ENCODE data around the gene FNDC3A.
A peak's percentile ranks its signal among the peaks of the same experiment; 100 is the strongest.
"Not testable (repeated sequence)": the region's sequence is repeated elsewhere in the genome, so short reads cannot be mapped to it uniquely, and the experiment has no call there.

The FNDC3A gene

DNA sequence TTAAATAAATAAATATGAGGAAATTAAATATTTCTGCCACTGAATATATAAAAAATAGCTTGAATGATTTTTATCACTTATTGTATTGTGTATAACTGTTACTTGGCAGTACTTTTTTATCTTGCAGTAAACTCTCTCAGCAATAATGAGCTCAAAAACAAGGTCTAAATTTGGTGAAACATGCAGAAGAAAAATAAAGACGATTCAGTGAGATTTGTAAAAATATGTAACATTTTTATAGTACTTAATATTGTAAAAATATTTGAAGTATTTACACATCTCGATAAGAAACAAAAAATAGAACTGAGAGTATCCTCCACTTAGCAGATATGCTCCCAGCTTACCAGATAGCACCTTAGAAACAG, 123.8 kb downstream of the FNDC3A start:
- DNase-seq: no peak

DNA sequence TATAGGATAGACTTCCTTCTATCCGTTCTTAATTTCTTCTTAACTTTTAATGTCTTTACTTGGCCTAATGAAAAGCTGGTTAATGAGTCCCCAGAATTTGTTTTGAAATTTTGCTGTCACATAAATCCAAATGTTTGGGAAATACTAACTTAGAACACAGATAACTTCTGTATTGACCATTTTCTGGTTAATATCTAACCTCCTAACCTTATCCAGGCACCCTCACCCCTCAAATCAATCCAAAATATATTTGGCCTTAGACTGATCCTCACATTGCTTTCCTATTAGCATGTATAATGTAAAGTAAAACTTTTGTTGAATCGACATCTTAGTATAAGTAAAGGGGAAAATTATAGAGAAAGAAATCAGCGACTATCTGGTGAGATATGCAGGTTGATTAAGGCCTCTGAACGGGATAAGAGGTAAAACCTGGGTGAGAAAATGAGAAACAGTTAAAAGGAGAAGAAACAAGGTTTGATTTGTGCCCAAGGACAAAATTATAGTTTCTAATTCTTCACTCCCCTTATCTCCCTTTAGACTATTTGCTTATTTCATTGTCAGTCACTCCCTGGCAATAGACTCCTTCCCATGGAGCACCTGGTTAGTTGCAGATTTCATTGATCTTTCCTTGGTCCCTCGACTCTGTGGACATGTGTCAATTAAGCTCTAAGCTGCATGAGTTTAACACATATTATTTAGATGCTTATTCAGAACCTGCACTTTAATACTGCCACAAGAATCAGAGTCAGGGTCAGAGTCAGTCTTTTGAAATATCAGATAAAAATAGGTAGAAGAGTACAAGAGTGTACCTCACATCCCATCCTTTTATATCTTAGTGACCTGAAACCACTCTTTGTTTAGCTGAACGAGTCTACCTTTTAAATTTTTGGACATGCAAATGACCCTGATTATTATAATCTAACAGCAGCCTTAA, 125.2 kb downstream of the FNDC3A start:
- no peak for DNase-seq

DNA sequence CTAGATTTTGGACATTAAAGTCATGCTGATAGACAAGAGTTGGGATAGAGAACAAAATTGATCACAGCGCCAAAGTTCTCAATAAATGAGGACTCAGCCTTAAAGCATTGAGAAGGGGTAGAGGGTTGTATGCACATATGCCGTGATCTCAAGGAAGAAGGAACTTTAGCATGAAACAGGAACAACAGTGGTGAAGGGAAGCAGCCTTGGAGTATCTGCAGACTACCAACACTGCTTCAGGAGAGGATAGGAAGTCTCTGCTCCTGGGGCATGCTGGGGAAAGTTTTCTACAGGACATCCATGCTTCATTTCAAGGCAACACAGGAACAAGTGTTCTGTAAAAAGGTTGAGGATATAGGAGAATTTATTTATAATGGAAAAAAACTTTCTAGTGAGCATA, 132.5 kb downstream of the FNDC3A start:
- DNase-seq: no peak

DNA sequence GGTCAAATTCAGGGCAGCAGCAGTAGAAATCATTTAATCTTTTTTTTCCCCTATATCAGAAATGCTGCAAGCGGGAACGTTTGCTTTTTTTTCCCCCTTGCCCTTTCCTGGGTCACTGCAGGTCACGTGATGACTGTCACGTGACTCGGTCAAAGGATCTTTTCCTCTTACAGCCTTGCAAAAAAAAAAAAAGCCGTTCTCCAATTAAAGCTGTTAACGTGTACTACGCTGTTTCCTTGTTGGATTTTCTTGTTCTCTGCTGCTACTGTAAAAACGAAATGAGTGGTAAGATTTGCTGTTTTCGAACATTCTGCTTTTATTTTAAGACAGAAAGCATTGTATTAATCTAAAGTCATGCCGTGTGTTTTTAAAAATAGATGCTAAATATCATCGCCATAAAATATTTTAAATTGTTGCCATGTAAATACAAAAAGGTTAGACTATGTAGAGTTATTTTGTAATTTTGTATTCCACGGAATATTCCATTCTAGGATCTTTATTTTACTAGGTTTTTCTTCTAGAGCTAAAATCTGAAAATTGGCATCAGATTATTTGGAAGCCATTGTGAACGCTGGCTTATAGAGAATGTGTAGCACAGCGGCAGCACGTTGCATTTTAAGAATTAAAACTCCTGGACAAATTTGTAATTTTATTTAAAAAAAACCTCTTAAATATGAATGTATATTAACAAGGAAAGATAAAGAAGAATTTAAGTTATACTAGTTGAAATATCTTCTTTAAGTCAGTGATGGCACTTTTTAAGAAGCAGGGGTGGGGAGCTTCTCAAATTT, 134.6 kb downstream of the FNDC3A start:
- DNase-seq: peak; percentile 81

DNA sequence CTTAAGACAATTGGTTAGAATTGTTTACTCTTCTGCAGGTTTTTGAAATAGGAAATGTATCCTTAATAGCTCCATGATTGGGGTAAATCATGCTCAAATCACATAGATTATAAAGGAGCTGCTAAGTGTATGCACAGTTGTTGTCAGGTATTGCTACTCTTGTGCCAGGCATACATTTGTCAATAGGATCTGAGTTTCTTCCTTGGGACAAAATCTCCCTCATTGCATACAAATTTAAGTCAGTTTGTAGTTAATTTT, 135.1 kb downstream of the FNDC3A start:
- DNase-seq: no peak

DNA sequence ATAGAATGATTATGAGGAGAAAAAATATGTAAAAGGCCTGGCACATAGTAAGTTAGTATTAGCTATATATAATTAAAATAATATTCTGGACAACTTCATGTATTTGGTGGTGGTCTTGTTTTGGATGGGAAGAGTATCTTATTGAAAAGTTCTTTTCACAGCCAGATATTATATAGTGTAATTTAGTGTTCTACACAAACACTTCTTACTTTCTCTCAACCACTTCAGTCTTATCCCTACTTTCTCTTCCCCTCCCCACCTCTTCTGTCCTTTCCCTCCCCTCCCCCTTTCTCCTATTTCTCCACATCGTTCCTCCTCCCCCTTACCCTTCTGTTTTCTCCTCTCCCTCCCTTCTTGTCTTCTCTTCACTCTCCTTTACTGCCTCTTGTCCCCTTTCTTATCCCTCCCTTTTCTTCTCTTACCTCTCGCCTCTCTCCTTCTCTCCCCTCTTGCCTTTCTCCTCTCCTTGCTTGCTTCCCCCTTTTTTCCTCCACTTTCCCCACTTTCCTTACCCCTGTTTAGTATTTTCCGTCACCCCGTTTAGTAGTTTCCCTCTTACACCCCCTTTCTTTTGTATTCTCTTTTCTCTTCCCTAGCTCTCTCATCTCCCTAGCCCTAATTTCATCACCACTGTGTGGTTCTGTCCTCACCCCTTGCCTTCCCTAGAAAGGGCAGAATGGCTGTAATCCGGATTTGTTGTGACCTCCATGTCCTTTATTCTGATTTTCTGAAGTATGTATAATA, 137.2 kb downstream of the FNDC3A start:
- DNase-seq: no peak

DNA sequence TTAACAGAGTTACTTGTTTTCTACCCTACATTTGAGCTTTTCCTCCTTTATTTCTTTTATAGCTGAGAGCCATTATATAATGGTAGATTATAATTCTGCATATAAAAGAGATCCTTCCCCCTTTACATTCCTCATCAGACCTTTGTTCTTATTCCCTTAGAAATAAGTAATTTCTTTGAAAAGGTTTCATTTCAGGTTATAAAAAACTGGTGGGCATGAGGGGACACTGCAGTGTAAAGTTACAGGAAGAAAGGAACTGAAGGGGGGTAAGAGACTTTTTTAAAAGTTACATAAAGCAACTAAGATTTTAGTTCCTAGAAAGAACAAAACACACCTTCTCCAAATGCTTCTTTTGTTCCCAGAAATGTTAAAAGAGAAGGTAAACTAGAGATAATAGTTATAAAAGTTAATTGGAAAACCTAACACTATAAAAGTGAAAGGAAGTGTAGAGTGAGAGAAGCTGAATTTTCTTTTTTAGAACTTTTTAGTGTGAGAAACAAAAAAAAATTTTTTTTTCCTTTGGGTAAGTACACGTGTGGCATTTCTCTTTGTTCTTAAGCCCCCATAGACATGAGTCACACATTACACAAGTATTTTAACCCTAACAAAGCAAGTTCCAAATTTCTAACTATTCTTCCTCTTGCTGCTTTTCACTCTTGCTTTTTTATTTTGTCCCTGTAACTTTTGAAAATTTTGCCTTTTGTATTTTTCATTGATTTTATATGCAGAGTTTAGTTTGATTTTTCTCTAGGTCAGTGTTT, 138.0 kb downstream of the FNDC3A start:
- DNase-seq: no peak

DNA sequence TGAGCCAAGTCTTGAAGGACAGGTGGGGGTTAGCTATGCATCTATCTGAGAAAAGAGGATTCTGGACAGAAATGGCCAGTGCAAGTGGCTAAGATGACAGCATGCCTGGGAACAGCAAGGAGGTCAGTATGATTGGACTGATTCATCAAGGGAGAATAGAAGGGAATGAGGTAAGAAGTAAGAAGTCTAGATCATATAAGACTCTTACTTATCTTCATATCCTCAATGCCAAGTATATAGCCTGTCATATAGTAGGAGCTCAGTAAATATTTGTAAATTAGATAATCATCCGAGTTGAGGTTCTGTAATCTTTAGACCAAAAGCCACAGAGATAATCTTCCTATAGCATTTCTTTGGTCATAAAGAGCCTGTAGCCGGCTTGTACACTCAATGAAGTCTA, 141.2 kb downstream of the FNDC3A start:
- DNase-seq: no peak

DNA sequence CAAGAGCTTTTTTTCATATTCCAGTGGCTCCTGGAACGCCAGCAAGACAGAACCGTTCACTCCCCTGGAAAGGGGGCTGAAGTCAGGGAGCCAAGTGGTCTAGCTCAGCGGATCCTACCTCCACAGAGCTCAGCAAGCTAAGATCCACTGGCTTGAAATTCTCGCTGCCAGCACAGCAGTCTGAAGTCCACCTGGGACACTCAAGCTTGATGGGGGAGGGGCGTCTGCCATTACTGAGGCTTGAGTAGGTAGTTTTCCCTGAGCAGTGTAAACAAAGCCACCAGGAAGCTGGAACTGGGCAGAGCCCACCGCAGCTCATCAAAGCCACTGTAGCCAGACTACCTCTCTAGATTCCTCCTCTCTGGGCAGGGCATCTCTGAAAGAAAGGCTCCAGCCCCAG, 142.7 kb downstream of the FNDC3A start:
- not testable (repeated sequence) for DNase-seq

DNA sequence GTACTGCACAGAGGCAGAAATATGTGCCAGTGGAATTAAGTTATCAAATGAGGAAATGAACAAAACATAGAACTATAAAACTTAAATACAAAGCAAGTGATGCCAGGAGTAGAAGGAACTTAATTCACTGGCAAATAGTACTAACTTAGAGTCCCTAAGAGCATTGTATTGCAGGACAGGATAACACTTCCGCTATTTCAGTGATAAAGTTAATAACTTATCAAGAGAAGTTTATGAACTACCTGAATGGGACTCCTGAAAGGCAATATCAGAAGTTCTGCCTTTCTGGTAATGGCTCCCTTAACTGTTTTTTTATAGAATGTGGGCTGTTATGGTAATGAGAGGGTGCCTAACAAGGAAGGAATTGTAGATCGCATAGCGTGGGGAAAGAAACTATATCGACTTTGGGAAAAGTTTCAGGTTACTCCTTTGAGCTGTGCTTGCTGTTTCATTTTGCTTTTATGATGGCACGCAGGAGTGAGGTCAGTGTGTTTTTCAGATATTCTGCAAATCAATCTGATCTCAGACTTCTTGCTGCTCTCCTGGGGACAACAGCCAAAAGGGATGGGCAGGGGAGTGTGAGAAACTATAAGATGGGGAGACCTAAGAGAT, 149.1 kb downstream of the FNDC3A start:
- no peak for DNase-seq

DNA sequence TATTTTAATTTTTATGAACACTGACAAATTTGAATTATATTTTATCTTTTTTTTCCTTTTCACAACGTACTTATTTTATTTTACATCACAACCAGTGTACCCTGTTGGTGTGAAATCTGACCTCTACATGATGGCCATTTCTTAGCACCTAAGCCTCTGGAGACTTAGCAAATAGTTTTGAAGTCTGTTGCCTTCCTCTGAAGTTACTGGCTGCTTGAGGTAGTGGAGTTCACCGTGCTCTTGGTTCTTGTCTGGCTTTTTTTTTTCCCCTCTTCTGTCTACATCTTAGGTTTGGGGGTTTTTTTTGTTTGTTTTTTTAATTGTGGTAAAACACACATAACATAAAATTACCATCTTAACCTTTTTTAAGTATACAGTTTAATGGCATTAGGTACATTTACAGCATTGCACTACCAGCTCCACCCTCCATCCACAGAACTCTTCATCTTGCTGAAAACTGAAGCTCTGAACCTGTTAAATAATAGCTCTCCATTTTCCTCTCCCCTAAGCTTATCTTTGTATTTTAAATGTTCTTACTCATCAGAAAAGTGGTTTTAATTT, 150.3 kb downstream of the FNDC3A start:
- DNase-seq: no peak

DNA sequence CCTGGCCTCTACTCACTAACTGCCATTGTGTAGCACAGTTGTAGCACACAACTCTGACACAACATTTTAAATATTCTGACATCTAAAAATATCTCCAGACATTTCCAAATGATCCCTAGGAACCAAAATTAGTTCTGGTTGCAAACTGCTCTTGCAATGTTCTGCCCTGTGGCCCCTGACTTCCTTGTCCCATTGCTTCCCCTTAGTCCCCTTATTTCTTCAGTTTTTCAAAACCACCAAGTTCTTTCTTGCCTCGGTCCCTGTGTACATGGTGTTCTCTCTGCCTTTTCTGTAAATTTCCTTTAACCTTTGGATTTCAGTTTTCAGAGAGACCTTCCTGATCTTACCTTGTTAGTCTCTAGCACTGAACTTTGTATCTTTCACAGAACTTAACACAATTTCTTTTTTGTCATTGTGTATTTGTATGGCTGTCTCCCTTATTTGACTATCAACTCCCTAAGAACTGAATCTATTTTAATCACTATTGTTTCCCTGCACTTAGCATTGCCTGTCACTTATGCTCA, 156.8 kb downstream of the FNDC3A start:
- no peak for DNase-seq

DNA sequence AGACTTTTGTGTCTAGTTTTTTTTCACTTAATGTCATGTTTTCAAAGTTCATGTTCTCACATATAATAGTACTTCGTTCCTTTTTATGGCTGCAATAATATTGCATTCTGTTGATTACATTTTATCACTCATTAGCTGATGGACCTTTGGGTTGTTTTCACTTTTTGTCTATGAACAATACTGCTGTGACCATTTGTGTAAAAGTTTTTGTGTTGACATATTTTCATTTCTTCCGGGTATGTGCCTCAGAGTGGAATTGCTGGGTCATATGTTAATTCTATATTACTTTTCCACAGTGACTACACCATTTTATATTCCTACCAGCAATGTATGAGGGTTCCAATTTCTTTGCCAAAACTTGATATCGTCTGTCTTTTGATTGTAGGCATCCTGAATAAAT, 158.6 kb downstream of the FNDC3A start:
- no peak for DNase-seq

DNA sequence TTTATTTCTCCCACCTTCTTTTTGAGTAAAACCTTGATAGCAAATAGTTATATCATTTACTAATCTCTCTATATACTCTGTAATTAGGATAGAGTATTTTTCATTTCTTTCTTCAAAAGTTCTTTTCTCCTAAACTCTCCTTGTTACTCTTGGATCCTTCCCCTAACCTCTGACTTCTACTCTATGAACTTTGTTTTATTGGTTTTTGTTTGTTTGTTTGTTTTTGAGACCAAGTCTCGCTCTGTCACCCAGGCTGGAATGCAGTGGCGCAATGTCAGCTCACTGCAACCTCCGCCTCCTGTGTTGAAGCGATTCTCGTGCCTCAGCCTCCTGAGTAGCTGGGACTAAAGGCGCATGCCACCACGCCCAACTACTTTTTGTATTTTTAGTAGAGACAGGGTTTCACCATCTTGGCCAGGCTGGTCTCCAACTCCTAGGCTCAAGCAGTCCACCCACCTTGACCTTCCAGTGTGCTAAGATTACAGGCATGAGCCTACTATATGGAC, 161.5 kb downstream of the FNDC3A start:
- not testable (repeated sequence) for DNase-seq

DNA sequence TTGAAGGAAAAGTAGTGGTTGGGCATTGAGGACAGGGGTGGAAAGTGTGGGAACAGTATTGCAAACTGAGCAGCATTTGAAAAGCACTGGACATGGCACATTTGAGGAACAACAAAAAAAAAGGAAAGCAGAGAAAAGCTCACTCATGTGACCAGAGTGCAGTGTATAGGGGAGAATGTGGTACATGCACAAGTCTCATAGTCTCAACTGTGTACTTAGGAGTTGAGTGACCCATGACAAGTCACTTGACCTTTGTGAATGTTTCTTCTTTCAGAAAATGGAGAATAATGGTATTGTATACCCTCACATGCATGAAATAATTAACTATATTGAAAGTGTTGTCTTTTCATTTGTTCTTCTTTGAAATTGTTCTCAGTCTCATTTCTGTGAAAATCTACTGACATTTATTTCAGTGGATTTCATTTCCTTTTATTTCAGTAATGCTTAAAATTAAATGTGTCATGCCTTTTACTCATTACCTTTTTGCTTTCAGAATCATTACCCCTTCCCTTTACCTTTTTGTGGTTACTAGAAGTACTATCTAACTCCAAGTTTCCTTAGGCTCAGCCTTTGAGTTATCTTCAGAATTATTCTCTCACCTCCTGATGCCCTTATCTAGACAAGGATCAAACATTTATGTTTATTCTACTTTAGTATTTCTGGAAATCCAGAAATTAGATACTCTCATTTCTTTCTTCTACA, 165.3 kb downstream of the FNDC3A start:
- no peak for DNase-seq

DNA sequence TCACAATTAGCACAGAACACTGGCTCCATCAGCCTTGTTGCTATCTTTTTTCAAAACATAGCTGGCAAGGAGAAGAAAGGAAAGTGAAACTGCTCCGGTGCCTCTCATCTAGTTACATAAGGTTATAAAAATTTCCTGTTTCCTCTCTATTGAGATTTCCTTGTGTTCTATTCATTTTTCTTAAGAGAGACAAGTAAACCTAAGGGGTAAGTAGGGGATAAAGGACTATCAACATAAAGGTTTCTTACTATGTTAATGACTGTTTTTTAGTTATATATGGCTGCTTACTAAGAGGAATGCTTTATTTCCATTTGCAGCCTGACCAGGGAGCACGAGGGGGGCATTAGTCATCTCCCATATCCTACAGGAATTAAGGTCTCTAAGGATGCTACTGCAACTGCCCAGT, 171.2 kb downstream of the FNDC3A start:
- peak; percentile 18 for DNase-seq

DNA sequence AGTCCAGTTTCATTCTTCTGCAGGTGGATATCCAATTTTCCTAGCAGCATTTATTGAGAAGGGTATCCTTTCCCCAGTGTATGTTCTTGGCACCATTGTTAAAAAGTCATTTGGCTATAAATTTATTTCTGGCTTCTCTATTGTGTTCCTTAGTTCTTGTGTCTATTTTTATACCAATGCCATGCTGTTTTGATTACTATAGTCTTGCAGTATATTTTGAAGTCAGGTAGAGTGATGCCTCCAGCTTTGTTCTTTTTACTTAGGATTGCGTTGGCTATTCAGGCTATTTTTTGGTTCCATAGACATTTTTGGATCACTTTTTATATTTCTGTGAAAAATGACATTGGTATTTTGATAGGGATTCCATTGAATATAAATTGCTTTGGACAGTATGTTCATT, 172.7 kb downstream of the FNDC3A start:
- no peak for DNase-seq

DNA sequence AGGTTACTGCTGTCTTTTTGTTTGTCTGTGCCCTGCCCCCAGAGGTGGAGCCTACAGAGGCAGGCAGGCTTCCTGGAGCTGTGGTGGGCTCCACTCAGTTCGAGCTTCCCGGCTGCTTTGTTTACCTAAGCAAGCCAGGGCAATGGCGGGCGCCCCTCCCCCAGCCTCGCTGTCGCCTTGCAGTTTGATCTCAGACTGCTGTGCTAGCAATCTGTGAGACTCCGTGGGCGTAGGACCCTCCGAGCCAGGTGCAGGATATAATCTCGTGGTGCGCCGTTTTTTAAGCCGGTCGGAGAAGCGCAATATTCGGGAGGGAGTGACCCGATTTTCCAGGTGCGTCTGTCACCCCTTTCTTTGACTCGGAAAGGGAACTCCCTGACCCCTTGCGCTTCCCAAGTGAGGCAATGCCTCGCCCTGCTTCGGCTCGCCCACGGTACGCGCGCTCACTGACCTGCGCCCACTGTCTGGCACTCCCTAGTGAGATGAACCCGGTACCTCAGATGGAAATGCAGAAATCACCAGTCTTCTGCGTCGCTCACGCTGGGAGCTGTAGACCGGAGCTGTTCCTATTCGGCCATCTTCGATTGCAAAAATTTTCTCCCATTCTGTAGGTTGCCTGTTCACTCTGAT, 182.4 kb downstream of the FNDC3A start:
- DNase-seq: not testable (repeated sequence)

DNA sequence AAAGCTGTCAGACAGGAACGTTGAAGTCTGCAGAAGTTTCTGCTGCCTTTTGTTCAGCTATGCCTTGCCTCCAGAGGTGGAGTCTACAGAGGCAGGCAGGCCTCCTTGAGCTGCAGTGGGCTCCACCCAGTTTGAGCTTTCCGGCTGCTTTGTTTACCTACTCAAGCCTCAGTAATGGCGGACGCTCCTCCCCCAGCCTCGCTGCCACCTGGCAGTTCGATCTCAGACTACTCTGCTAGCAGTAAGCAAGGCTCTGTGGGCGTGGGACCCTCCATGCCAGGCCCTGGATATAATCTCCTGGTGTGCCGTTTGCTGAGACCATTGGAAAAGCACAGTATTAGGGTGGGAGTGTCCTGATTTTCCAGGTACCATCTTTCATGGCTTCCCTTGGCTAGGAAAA, 187.4 kb downstream of the FNDC3A start:
- not testable (repeated sequence) for DNase-seq

DNA sequence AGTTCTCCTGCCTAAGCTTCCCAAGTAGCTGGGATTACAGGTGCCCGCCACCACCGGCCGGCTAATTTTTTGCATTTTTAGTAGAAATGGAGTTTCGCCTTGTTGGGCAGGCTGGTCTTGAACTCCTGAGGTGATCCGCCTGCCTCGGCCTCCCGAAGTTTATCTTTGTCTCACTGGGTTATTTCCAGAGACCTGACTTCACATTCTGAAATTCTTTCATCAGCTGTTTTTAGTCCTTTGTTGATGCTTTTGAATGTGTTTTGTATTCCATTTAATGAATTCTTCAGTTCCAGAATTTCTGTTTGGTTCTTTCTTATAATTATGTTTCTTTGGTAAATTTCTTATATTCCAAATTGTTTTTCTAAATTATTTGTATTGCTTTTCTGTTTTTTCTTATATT, 189.0 kb downstream of the FNDC3A start:
- no peak for DNase-seq

All from NCI-H2029 (cell line).